Measurements from ENCODE around the gene GAST.
"Not testable (repeated sequence)": the region's sequence is repeated elsewhere in the genome, so short reads cannot be mapped to it uniquely, and the experiment has no call there.

Gene GAST

DNA sequence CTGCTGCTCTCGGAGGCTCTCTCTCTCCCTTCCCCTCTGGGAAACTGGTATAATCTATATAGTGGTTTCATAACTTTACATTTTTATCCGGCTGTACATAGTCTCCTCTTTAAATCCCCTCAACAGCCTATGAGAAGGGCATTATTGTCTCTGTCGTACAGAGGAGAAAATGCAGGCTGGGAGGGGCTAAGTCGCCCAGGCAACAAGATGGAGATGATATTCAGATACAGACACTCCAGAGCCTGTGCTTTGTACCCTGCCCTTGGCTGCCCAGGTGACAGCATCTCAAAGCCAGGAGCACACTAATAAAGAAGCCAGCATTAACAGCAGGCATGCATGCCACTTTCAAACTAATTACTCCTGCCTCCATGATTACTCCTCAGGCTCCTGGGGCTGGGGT, 28.1 kb upstream of the GAST start:
- FAIRE-seq, result no peak

DNA sequence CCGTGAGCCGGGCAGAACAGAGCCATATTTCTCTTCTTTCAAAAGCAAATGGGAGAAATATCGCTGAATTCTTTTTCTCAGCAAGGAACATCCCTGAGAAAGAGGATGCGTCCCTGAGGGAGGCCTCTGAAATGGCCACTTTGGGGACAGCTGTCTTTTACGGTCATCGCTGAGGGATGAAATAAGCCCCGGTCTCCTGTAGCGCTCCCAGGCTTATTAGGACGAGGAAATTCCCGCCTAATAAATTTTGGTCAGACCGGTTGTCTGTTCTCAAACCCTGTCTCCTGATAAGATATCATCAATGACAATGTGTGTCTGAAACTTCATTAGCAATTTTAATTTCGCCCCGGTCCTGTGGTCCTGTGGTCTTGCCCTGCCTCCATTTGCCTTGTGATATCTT, 26.4 kb upstream of the GAST start:
- FAIRE-seq, result not testable (repeated sequence)

DNA sequence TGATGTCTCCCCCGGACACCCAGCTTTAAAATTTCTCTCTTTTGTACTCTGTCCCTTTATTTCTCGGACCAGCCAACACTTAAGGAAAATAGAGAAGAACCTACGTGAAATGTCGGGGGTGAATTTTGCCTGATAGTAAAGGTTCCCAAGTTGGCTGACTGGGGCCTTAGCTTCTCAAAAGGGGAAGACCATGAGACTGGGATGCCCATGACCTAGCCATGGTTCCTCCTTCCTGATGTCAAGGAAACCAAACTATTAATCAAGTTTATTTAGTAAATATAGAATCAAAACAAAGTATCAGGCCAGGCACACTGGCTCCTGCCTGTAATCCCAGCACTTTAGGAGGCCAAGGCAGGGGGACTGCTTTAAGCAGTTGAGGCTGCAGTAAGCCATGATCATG, 25.9 kb upstream of the GAST start:
- no peak for FAIRE-seq

DNA sequence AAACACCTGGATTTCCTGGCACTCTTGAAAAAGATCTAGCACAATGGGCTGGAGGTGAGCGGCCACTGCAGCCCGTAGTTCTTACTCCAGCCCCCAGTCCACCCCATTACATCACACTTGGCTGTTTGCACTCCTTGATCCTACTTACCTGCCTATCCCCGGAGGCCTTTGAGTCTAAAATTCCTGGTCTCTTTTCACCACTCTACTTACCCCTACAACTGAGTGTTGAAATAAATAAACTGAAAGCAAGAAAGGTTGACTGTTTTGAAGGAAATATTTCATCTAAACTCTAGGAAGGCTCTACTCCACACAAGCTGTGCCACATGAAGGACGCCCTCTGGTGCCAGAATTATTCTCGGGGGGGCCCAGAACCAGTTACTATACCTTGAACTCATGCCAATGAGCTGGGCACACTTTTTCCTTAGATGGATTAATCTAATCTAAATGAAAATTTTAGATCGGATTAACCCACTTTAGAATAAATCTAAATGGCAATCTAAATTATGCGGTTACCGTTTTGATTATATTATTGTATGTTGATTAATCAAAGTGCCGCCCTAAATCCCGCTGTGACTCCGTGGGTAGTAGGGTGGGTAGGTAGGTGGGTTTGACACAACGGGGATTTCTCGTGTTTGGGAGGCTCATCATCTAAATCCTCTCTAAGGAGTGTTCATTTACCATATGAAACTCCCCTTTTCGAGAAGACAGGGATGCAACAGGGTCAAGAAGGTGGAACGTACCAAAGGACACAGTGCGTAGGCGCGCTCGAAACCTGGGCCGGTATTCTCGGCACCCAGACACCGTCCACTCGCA, 24.1 kb upstream of the GAST start:
- no peak for FAIRE-seq

DNA sequence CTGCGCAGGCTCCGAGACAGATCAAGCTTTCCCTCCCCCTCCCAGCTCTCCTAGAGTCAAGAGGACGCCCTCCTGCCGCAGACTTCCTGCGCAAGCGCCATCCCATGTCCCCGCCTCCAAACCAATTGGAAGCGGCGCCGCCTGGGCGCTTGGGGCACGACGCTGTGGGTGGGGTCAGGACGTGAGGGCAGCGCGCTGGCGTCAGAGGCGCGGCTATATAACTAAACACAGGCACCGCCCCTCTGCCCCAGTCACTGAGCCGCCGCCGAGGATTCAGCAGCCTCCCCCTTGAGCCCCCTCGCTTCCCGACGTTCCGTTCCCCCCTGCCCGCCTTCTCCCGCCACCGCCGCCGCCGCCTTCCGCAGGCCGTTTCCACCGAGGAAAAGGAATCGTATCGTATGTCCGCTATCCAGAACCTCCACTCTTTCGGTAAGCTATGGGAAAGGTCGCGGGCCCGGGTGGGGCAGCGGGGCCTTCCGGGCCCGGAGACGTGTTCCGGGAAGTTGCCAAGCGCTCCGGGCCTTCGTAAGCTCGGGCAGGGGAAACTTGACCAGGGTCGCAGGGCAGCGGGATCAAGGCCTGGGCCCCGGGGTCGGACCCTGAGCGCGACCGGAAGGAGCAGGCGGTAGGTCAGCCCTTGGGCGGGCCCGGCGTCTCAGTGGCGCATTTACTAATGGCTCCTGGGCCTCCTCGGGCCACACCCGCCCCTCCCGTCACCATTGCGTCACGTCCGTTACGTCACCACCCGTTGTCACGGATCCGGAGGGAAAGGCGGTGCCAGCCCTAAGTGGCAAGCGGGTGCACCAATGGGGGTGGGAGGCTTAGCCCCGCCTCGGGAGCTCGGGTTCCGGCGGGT, 23.3 kb upstream of the GAST start, which contains the start of gene EIF1:
Gene EIF1, plus strand, starts transcription at position 245 of the 856 bp plus-strand sequence. Its CDS starts 154 bp downstream, at position 399.
- peak; percentile 85 for FAIRE-seq

DNA sequence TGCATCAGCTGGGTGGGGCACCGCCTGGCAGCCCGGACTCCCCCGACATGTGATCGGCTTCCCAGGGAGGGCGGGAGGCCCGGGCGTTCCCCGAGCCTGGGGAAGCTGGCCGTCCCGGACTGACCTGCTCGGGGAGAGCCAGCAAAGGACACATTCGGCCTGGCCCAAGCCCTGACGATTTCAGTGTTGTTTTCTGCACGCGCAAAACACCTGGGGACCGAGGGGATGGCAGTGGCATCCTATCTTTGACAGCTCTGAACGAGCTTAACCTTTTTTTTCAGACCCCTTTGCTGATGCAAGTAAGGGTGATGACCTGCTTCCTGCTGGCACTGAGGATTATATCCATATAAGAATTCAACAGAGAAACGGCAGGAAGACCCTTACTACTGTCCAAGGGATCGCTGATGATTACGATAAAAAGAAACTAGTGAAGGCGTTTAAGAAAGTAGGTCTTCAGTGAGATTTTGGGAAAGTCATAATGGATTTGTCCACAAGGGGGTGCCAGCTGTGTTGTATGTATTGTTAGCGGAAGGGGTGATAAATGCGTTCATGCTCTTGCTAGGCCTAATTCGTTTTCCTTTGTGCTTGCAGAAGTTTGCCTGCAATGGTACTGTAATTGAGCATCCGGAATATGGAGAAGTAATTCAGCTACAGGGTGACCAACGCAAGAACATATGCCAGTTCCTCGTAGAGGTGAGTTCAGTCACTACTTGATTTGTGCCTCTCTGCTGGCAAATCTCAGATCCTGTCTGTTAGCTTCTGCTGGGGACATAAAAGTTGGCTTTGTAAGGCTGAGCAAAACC, 22.4 kb upstream of the GAST start:
- no peak for FAIRE-seq

DNA sequence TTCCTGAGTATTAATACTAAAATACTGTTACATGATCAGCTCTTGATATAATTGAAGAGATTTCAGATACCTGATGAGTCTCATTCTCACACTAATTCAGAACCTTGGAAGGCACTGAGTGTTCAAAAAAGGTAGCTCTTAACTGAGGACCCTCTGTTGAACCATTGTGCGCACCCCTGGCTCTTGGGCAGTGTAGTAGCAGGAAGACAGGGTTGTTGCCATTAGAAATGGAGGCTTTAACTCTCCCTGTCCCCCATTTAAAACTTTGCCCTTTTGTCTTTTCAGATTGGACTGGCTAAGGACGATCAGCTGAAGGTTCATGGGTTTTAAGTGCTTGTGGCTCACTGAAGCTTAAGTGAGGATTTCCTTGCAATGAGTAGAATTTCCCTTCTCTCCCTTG, 21.6 kb upstream of the GAST start:
- FAIRE-seq, result no peak

DNA sequence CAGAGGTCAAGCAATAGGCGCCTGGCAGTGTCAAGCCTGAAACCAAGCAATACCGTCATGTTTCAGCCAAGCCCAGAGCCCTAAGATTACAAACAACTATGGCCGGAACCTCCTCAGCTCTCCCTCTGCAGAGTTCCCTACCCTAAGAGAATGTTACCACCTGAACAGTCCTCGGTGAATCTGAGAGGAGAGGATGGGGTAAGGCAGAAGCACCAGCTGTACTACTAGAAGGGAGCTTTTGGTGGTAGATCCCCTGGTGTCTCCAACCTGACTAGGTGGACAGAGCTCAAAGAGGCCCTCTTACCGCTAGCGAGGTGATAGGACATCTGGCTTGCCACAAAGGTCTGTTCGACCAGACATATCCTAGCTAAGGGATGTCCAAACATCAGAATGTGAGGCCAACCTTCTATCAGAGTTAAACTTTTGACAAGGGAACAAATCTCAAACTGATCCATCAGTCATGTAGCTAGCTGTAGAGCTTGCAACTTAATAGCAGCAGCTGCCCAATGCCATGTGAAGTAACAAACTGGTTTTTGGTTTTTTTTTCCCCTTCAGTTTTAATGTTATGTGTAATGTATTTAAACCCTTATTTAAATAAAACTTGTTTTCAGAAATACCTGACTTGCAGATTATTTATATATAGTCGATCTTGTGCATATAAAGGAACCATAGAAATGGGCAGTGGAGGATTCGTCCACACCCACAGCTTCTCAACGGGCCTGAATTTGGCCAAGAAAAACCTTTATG, 20.9 kb upstream of the GAST start:
- FAIRE-seq, result no peak

DNA sequence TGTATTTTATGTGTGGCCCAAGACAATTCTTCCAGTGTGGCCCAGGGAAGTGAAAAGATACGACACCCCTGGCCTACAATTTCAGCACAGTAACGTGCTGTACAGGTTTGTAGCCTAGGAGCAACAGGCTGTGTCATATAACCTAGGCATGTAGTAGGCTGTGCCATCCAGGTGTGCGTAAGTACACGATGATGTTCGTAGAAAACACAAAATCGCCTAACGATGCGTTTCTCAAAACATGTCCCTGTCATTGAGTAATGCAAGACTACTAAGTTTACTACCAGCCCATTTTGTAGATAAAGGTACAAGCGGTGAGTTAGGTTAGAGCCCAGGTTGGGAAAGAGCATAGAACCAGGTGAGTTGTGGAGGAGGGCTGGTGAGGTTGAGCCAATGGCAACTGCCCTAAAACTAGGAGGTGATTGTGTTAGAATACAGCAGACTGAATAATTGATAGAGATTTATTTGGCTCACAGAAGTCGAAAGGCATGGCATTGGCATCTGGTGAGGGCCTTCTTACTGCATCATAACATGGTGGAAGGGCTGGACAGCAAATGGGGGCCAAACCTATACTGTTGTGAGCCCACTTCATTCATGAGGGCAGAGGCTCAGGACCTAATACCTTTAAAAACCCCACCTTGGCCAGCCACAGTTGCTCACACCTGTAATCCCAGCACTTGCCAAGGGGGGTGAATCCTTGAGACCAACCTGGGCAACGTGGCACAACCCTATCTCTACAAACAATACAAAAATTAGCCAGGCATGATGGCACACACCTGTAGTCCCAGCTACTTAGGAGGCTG, 19.2 kb upstream of the GAST start:
- FAIRE-seq, result no peak

DNA sequence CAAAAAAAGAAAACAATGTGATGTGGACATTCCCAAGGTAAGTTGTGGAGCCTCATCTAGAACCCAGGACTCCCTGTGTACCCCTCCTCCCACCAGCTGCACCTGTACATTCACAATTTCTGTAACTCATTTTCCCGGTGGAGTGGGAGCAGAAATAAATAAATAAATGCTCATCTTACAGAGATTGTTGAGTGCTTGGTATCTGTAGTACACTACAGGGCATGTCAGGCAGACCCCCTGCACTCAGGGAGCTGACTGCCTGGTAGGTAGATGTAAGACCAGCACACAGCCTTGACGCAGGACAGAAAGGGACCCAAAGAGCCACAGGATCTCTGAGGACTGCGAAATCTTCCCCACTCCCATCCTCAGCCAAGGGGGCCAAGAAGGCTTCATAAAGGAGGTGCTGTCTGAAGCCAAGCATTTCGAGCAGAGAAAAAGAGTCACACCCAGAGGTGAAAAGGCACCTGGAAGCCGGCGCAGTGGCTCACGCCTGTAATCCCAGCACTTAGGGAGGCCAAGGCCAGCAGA, 16.9 kb upstream of the GAST start:
- FAIRE-seq, result no peak

DNA sequence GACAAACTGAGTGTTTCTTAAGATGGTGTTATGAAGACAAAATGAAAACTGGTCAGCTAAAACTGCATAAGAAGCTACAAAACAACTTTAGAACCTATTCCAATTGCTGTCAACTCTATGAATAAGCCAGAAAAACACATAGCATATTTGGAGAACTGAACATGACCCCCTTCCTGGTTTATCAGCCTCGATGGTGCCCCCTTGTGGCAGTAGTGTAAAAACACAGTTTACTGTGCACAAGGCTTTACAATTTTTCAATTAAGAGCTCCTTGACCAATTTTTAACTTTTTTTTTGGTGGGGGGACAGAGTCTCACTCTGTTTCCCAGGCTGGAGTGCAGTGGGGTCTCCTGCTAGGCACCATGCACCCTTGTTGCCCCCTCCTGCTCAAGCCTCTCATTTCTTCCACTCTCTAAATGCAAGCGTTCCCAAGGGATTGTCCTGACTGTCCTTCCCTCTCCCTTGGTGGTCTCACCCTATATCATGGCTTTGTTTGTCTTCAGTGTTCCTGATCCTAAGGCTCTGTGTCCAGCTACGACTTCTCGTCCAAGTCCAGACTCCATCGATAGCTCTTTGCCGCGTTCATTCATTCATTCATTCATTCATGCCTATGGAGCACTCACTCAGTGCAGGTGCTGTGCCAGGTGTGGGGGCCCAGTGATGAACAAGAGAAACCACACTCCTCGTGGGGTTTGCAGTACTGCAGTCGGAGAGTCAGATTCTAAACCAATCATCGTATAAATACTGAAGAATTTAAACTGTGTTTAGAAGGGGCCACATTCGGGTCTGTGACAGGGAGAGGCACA, 16.0 kb upstream of the GAST start:
- peak; percentile 58 for FAIRE-seq

DNA sequence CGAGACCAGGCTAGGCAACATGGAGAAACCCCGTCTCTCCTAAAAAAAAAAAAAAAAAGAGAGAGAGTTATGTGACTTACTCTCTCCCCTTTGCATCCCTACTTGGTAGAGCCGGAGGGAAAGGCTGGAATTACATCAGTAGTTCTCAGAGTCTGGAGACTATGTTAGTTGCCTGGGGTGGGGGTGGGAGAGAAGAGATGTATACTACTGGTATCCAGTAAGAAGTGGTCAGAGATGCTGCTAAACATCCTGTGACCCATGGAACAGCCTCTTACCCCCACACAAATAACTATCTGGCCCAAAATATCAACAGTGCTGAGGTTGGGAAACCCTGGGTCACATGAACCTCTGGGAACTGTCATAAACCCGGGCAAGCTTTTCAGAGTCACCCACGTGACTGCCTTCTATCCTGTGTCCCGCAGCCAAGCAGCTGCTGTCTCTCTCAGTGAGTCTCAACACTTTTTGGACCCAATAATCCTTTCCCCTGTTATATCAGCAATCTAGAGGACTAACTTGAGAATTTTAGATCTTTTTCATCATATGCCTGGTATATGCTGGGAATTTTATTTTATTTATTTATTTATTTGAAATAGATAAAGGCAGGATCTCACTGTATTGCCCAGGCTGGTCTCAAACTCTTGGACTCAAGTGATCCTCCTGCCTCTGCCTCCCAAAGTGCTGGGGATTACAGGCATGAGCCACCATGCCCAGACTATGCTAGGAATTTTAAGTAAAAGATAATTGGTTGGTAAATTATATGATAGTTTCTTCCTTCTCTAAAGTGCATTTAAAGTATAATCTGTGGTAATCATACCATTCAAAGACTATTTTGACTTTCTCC, 14.8 kb upstream of the GAST start:
- FAIRE-seq, result no peak

DNA sequence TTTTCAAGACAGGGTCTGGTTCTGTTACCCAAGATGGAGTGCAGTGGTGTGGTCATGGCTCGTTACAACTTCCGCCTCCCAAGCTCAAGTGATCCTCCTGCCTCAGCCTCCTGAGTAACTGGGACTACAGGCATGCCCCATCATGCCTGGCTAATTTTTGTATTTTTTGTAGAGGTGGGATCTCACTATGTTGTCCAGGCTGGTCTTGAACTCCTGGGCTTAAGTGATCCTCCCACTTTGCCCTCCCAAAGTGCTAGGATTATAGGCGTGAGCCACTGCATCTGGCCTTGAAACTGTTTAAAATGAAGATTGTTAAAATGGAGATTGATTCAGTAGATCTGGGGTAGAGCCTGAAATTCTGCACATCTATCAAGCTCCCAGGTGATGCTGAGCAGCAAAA, 11.3 kb upstream of the GAST start:
- FAIRE-seq, result not testable (repeated sequence)

DNA sequence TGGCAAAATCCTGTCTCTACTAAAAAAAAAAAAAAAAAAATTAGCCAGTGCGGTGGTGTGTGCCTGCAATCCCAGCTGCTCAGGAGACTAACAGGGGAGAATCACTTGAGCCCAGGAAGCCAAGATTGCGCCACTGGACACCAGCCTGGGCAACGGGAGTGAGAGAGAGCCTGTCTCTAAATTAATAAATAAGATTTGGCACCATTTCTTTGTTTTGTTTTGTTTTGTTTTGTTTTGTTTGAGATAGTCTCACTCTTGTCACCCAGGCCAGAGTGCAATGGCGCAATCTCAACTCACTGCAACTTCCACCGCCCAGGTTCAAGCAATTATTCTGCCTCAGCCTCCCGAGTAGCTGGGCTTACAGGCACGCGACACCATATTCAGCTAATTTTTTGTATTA, 9.4 kb upstream of the GAST start:
- FAIRE-seq, result no peak

DNA sequence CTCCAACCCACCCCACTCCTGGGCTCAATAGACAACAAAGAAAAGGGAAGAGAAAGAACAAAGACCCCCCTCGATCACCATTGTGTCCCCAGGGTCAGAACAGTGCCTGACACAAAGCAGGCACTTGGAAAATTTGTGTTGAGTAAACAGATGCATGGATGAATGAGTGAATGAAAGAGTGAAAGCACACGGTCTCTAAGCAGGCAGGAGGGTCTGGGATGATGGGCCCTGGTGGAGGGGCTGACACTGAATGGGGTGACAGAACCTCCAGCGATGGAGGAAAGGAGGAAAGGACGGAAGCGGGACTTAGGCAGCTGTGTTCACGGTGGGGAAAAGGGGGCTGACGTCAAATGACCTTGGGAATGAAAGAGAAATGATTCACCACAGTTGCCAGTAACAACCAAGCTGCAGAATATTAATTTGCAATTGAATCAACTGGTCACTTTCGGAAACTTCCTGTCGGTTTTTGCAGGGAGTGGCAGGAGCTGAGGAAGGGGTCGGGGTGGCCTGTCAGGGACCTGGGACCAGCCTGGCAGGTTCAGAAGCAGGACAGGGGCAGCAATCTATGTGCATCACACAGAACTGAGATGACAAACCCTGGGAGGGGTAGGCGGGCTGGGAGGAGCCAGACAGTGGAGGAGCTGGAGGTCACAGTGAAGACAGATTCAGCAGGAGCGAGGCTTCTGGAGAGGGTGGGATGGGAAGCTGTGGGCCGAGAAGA, 6.7 kb upstream of the GAST start:
- FAIRE-seq, result no peak

DNA sequence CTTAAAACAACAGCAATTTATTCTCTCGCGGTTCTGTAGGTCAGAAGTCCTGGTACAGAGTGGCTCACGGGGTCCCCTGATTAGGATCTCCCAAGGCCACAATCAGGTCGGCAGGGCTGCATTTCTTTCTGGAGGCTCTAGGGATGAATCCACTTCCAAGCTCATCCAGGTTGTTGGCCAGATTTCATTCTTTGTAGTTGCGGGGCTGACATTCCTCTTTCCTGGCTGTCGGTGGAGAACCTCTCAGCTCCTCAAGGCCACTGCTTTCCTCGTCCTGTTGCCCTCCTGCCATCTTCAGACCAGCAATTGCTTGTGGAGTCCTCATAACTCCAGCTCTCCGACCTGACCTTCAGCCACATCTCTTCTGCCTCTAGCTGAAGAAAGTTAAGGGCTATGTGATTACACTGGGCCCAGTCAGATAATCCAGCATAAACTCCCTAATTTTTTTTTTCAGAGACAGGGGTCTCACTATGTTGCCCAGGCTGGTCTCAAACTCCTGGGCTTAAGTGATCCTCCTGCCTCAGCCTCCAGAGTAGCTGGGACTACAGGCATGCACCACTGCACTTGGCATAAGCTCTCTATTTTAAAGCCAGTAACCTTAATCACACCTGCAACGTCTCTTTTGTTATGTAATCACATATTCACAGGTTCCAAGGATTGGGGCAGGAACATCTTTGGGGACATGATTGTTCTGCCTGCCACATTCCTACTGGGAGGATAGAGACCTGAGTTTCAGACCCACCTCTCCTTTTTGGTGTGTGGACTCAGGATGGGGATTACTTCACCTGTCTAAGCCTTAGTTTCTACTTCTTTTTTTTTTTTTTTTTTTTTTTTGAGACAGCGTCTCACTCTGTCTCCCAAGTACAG, 4.1 kb upstream of the GAST start:
- FAIRE-seq, result no peak

DNA sequence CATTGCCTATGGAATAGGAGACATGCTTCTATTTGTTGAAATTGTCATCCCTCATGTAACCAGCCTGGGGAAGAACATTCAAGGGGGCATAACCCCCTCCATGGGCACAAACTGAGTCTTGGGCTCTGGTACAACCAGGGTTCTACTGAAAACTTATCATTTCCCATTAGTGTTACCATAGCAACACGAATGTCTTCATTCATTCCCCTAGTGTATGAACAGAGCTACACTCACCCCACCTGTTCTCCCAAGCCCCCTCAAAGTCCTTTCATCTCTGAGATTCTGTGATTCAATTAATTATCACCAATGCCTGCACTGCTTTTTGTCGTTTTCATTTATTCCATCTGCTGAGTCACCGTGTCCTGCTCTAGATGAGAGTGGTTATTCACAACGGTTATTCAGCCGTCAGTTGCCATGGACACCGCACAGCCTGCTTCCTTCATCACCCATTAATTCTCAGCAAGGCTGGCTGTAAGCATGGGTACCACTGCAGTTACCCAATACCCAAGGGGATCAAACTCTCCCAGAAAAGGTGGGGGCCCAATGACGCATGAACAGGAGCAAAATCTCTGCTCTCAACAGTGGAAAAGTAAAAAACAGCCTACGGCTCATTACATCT, 1.6 kb upstream of the GAST start:
- FAIRE-seq, result no peak

All from TTC549 (cell line).